Endothelial cell (in vitro differentiated cells): ENCODE data around the gene RNF26. TPM values are rescaled to one million over a fixed set of nuclear protein-coding genes. Genes with fewer than 3 reads are reported as not detected.

Experiments used
- DNase-seq: peaks from one replicate; pipeline ENCODE4 v3.0.0; 2021; ENCODE audit warnings: low spot score
- H3K27ac Mint-ChIP-seq: one replicate; pipeline ENCODE4 v1.8.0; 2021; ENCODE audit warnings: mixed read lengths, inconsistent platforms; ENCODE audit not compliant: unreplicated experiment
- H3K27me3 Mint-ChIP-seq: one replicate; pipeline ENCODE4 v1.8.0; 2021; ENCODE audit warnings: mild to moderate bottlenecking, moderate library complexity, mixed read lengths, inconsistent platforms; ENCODE audit not compliant: unreplicated experiment
- H3K36me3 Mint-ChIP-seq: one replicate; pipeline ENCODE4 v1.8.0; 2021; ENCODE audit warnings: mild to moderate bottlenecking, low read depth, mixed read lengths, inconsistent platforms; ENCODE audit not compliant: unreplicated experiment
- H3K4me1 Mint-ChIP-seq: one replicate; pipeline ENCODE4 v1.8.0; 2021; ENCODE audit warnings: mild to moderate bottlenecking, mixed read lengths, inconsistent platforms; ENCODE audit not compliant: unreplicated experiment
- H3K4me3 Mint-ChIP-seq: one replicate; pipeline ENCODE4 v1.8.0; 2021; ENCODE audit warnings: mild to moderate bottlenecking, mixed read lengths, inconsistent platforms; ENCODE audit not compliant: unreplicated experiment
- H3K9me3 Mint-ChIP-seq: one replicate; pipeline ENCODE4 v1.8.0; 2021; ENCODE audit warnings: mixed read lengths, inconsistent platforms; ENCODE audit not compliant: unreplicated experiment
- total RNA-seq: library from RNA; stranded (reverse); fragmentation: NEBNext Ultra II Directional; extraction: Animal tissue kit (Norgen Biotek cat#: 25700); gene quantifications from one replicate; pipeline ENCODE4 v1.2.1, GENCODE V29; 2021; ENCODE audit not compliant: unreplicated experiment
- TF ChIP-seq, protein P1 (sequence below): fragments of 200-600 bp; sonication (generic); IDR thresholded peaks from one replicate; pipeline ENCODE4 v1.5.0; 2021; ENCODE audit warnings: antibody characterized with exemption; ENCODE audit not compliant: unreplicated experiment

RNF26 gene
- total RNA-seq, 1 donor from 2014 or later: 31.5 TPM

GRCh38 chr11:119375337-119376196 lies 41.2 kb downstream of the RNF26 start:
- H3K27ac Mint-ChIP-seq: no peak overlapping the region
- TF ChIP-seq, protein P1, sequence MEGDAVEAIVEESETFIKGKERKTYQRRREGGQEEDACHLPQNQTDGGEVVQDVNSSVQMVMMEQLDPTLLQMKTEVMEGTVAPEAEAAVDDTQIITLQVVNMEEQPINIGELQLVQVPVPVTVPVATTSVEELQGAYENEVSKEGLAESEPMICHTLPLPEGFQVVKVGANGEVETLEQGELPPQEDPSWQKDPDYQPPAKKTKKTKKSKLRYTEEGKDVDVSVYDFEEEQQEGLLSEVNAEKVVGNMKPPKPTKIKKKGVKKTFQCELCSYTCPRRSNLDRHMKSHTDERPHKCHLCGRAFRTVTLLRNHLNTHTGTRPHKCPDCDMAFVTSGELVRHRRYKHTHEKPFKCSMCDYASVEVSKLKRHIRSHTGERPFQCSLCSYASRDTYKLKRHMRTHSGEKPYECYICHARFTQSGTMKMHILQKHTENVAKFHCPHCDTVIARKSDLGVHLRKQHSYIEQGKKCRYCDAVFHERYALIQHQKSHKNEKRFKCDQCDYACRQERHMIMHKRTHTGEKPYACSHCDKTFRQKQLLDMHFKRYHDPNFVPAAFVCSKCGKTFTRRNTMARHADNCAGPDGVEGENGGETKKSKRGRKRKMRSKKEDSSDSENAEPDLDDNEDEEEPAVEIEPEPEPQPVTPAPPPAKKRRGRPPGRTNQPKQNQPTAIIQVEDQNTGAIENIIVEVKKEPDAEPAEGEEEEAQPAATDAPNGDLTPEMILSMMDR: no peak
- no peaks in the 10 kb centered on the region for H3K36me3 Mint-ChIP-seq
- H3K4me1 Mint-ChIP-seq: peaks cover 15% of the 10 kb centered on the region
- DNase-seq: no peak
- H3K9me3 Mint-ChIP-seq: no peaks in the 10 kb centered on the region
- H3K4me3 Mint-ChIP-seq: no peak overlapping the region
- H3K27me3 Mint-ChIP-seq: peaks cover 5% of the 10 kb centered on the region

GRCh38 chr11:119376197-119376847 lies 42.0 kb downstream of the RNF26 start:
- peaks cover 18% of the 10 kb centered on the region for H3K4me1 Mint-ChIP-seq
- TF ChIP-seq, protein P1: no peak
- peak overlapping the region; percentile 69 for H3K4me3 Mint-ChIP-seq
- H3K36me3 Mint-ChIP-seq: no peaks in the 10 kb centered on the region
- H3K9me3 Mint-ChIP-seq: no peaks in the 10 kb centered on the region
- no peak overlapping the region for H3K27ac Mint-ChIP-seq
- no peak for DNase-seq
- H3K27me3 Mint-ChIP-seq: peaks cover 5% of the 10 kb centered on the region

GRCh38 chr11:119377112-119377901 lies 43.0 kb downstream of the RNF26 start:
- Mint-ChIP-seq H3K4me1 (peaks cover 18% of the 10 kb centered on the region), H3K27me3 (peaks cover 3% of the 10 kb centered on the region), H3K4me3 (no peak overlapping the region), H3K36me3 (no peaks in the 10 kb centered on the region), H3K27ac (no peak overlapping the region), H3K9me3 (no peaks in the 10 kb centered on the region)
- TF ChIP-seq, protein P1: no peak
- DNase-seq: no peak

DNA sequence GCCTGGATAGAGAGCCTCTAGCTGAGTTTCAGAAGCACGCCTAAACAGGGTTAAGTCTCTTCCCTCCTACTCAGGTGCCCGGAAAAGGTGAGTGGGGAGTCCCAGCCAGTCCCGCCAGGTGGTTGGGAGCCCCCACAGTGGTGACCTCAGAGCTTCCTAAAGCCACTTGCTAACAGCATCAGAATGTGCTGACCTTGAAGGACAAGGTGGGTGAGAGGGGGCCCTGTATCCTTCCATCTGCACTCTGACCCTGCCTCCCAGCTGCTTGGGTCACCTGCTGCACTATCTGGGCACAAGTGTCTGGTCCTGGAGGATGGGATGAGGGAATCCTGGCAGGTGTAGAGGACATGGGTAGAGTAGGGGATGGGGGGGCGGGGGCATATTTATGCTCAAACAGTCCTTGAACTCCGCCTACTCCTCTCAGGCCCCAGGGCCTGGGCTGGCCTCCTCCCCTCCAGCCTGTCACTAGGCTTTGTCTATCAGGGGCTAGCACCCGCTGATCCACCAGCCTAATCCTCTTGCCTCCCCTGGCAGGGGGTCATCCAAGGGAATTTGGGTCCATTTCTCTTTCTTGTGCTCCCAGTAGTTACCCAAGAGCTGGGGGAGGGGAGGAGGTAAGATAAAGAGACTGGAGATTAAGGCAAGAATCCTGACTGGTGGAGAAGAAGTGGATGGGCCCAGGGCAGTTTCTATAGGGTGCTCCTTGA lies 43.8 kb downstream of the RNF26 start:
- peaks cover 18% of the 10 kb centered on the region for H3K4me1 Mint-ChIP-seq
- H3K27me3 Mint-ChIP-seq: peaks cover 3% of the 10 kb centered on the region
- no peaks in the 10 kb centered on the region for H3K9me3 Mint-ChIP-seq
- H3K4me3 Mint-ChIP-seq: no peak overlapping the region
- H3K27ac Mint-ChIP-seq: no peak overlapping the region
- DNase-seq: no peak
- no peaks in the 10 kb centered on the region for H3K36me3 Mint-ChIP-seq
- TF ChIP-seq, protein P1: no peak
